Esophagus muscularis mucosa (tissue), 4 donors: ENCODE measurements around the gene SIPA1L2. TPM values are rescaled to one million over a fixed set of nuclear protein-coding genes. Genes with fewer than 3 reads are reported as not detected.
"Not testable (repeated sequence)": the region's sequence is repeated elsewhere in the genome, so short reads cannot be mapped to it uniquely, and the experiment has no call there.

ENCODE experiments used
- DNase-seq: peaks from one replicate; pipeline ENCODE4 v3.0.0-alpha.2; 2017; ENCODE audit errors: extremely low spot score
- H3K27ac ChIP-seq, 4 donors: fragments of 200-600 bp; sonication (generic); replicated peaks in 1 of 4; 1 replicate in 3 of 4; 2 replicates in 1 of 4; pipeline ENCODE4 v1.5.1; 2016 to 2019; ENCODE audit warnings: mild to moderate bottlenecking in 1 of 4
- H3K27me3 ChIP-seq, 4 donors: fragments of 200-600 bp; sonication (generic); one replicate each; pipeline versions ENCODE4 v1.5.1 to v1.6.0; 2016 to 2019
- H3K36me3 ChIP-seq, 4 donors: fragments of 200-600 bp; sonication (generic); one replicate each; pipeline ENCODE4 v1.5.1; 2016 to 2019
- H3K4me1 ChIP-seq, 4 donors: fragments of 200-600 bp; sonication (generic); one replicate each; pipeline ENCODE4 v1.5.1; 2016 to 2019
- H3K4me3 ChIP-seq, 4 donors: fragments of 200-600 bp; sonication (generic); 1 replicate in 2 of 4; 2 replicates in 2 of 4; pipeline ENCODE4 v1.5.1; 2016 to 2019; ENCODE audit warnings: mild to moderate bottlenecking in 4 of 4, moderate library complexity in 1 of 4
- H3K9me3 ChIP-seq, 4 donors: fragments of 200-600 bp; sonication (generic); 1 replicate in 3 of 4; 2 replicates in 1 of 4; pipeline ENCODE4 v1.5.1; 2016 to 2019
- CTCF ChIP-seq, 3 experiments: fragments of 200-600 bp in 2 of 3; fragments of 450-650 bp in 1 of 3; sonication (generic) in 2 of 3; IDR thresholded peaks; one replicate each; pipeline ENCODE4 v1.5.1; 2017 to 2019; ENCODE audit warnings: antibody characterized with exemption in 3 of 3, mild to moderate bottlenecking in 2 of 3, moderate library complexity in 1 of 3
- EP300 ChIP-seq: sonication (generic); formaldehyde crosslinking; IDR thresholded peaks from one replicate; pipeline ENCODE4 v1.6.1; 2017; ENCODE audit warnings: antibody characterized with exemption
- POLR2A ChIP-seq: fragments of 450-650 bp; IDR thresholded peaks from one replicate; pipeline ENCODE4 v1.6.1; 2017; ENCODE audit warnings: antibody characterized with exemption, moderate library complexity, mild to moderate bottlenecking, low read depth
- POLR2AphosphoS5 ChIP-seq, 2 donors: sonication (generic); formaldehyde crosslinking; IDR thresholded peaks; one replicate each; pipeline ENCODE4 v1.6.1; 2017; ENCODE audit warnings: antibody characterized with exemption in 2 of 2
- WGBS: methylation state at CpG from one replicate; pipeline ENCODE4 v1.1.5; 2018; 5-methylcytosine and 5-hydroxymethylcytosine counted together
- intact Hi-C: fragments of 100-400 bp; cut with DNase I; formaldehyde crosslinking; loops from one replicate; pipeline ENCODE4 v1.15.1; 2023
- total RNA-seq, 4 donors: library from RNA; depleted of rRNA; stranded (reverse); fragments of >200 nt; gene quantifications; one replicate each; pipeline versions ENCODE4 v1.1.0 to v1.2.1, GENCODE V29; 2016

Gene SIPA1L2
- total RNA-seq, 4 donors from 2014 or later = 37.4 to 59.0 (median 43.0) TPM

GRCh38 chr1:232615306-232615800, 14.6 kb downstream of the SIPA1L2 start:
- Histone ChIP-seq H3K9me3 (no peaks in the 10 kb centered on the region), H3K27me3 (no peaks in the 10 kb centered on the region), H3K4me3 (no peak overlapping the region), H3K4me1 (peaks cover 38 to 59% (median 49%) of the 10 kb centered on the region in 4 donors), H3K27ac (no peak overlapping the region), H3K36me3 (no peaks in the 10 kb centered on the region)
- no peak for DNase-seq
- intact Hi-C loops = no loop called here
- 86% methylated on average over 4 of the region's 4 CpGs for WGBS
- TF ChIP-seq POLR2A (no peak), EP300 (no peak), POLR2AphosphoS5 (IDR thresholded peaks at IDR 0.05) (no peak), CTCF (IDR thresholded peaks at IDR 0.05) (no peak)

- peaks cover 33 to 54% (median 47%) of the 10 kb centered on the region in 4 donors for H3K4me1 ChIP-seq
- DNase-seq = no peak
- no peaks in the 10 kb centered on the region for H3K9me3 ChIP-seq
- no peak for TF ChIP-seq EP300
- TF ChIP-seq CTCF (IDR thresholded peaks at IDR 0.05) = no peak
- TF ChIP-seq POLR2AphosphoS5 (IDR thresholded peaks at IDR 0.05) = no peak
- no peak for TF ChIP-seq POLR2A
- intact Hi-C loops = no loop called here
- no peaks in the 10 kb centered on the region for H3K27me3 ChIP-seq
- no peak overlapping the region for H3K4me3 ChIP-seq
- H3K36me3 ChIP-seq = no peaks in the 10 kb centered on the region
- H3K27ac ChIP-seq = no peak overlapping the region
Observed at GRCh38 chr1:232614811-232615210, 15.1 kb downstream of the SIPA1L2 start.

DNA sequence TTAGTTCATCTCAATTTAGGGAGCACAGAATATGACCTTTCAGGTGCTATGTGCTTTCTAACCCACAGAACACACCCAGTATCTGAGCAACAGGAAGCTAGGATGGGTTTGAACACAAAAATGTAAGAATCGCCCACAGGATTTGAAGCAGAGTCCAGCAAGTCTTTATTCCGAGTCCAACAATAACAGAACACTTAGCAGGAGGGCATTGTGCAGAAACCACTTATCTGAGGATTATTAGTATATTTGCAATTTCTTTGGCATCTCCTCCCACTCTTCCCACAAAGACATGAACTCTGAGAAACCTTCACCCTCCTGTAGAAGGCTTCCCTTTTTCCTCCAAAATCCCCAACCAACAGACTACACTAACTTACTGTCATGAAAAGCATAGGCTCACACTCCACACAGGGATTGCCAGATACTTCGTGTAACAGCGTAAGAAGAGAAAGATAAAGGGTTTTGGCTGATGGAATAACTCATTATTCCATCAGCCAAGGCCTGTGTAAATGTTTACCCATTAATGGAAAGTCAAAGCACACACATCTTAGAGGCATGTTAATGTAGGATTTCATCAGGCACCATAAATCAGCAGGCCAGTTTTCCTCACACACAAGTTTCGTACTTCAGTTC, 16.1 kb downstream of the SIPA1L2 start:
- H3K4me1 ChIP-seq = peaks cover 25 to 48% (median 38%) of the 10 kb centered on the region in 4 donors
- intact Hi-C loops = no loop called here
- 27% methylated on average over 5 of the region's 5 CpGs for WGBS
- H3K4me3 ChIP-seq = no peak overlapping the region
- H3K27ac ChIP-seq = peak overlapping the region in 1 of 4 donors; percentile 11
- H3K9me3 ChIP-seq = no peaks in the 10 kb centered on the region
- TF ChIP-seq POLR2A (no peak), POLR2AphosphoS5 (IDR thresholded peaks at IDR 0.05) (no peak), CTCF (IDR thresholded peaks at IDR 0.05) (no peak), EP300 (no peak)
- no peaks in the 10 kb centered on the region for H3K27me3 ChIP-seq
- no peak for DNase-seq
- H3K36me3 ChIP-seq = no peaks in the 10 kb centered on the region

GRCh38 chr1:232612836-232613235, 17.1 kb downstream of the SIPA1L2 start:
- DNase-seq, H3K27me3 ChIP-seq, H3K4me3 ChIP-seq, H3K9me3 ChIP-seq, H3K27ac ChIP-seq, H3K36me3 ChIP-seq, intact Hi-C loops: not testable (repeated sequence)
- 91% methylated on average over 7 of the region's 7 CpGs for WGBS
- peaks cover 25 to 44% (median 37%) of the 10 kb centered on the region in 4 donors for H3K4me1 ChIP-seq

DNA sequence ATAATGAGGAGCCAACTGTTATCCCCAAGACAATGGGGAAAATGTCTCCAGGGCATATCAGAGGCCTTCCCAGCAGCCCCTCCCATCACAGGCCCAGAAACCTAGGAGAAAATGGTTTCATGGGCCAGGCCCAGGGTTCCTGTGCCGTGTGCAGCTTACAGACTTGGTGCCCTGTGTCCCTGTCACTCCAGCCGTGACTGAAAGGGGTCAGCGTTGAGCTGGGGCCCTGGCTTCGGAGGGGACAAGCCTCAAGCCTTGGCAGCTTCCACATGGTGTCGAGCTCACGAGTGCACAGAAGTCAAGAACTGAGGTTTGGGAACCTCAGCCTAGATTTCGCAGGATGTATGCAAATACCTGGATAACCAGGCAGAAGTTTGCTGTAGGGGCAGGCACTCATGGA, 18.1 kb downstream of the SIPA1L2 start:
- intact Hi-C loops = no loop called here
- TF ChIP-seq EP300 (no peak), POLR2AphosphoS5 (IDR thresholded peaks at IDR 0.05) (no peak), POLR2A (no peak), CTCF (IDR thresholded peaks at IDR 0.05) (no peak)
- H3K4me3 ChIP-seq = no peak overlapping the region
- no peaks in the 10 kb centered on the region for H3K27me3 ChIP-seq
- no peak overlapping the region for H3K27ac ChIP-seq
- no peak for DNase-seq
- peaks cover 25 to 40% (median 34%) of the 10 kb centered on the region in 4 donors for H3K4me1 ChIP-seq
- H3K36me3 ChIP-seq = no peaks in the 10 kb centered on the region
- WGBS = 100% methylated on average over 1 of the region's 7 CpGs
- H3K9me3 ChIP-seq = no peaks in the 10 kb centered on the region

- H3K36me3 ChIP-seq, H3K4me3 ChIP-seq, intact Hi-C loops, H3K27me3 ChIP-seq, H3K27ac ChIP-seq, H3K9me3 ChIP-seq, DNase-seq: not testable (repeated sequence)
- H3K4me1 ChIP-seq = peaks cover 24 to 32% (median 27%) of the 10 kb centered on the region in 4 donors
- 86% methylated on average over 11 of the region's 11 CpGs for WGBS
Observed at GRCh38 chr1:232610902-232611745, 18.8 kb downstream of the SIPA1L2 start.
